HCT116 (cell line): ENCODE measurements around the gene FAM53A. TPM values are rescaled to one million over a fixed set of nuclear protein-coding genes. Genes with fewer than 3 reads are reported as not detected.

Experiments used
- ATAC-seq: fragments of 200-7000 bp; cut with Tn5 transposase; 2 replicates; pipeline ENCODE4 v1.9.1; 2020; ENCODE audit warnings: mild to moderate bottlenecking, moderate library complexity
- BruUV-seq: library from RNA; stranded (reverse); fragments of 400-500 nt; replicated peaks from 2 replicates; lab custom pipeline; 2021; lab: Mats Ljungman, UMichigan
- CTCF ChIA-PET: fragments of 300-600 bp; sonication (Branson Sonifier 250); formaldehyde crosslinking; loops from one replicate; lab custom pipeline; 2021; ENCODE audit warnings: antibody characterized with exemption; lab: Charles Lee
- POLR2A ChIA-PET: fragments of 300-600, 350-600 bp; sonication (Branson Sonifier 250); formaldehyde crosslinking; loops from one replicate; lab custom pipeline; 2021; ENCODE audit warnings: antibody characterized with exemption; lab: Charles Lee
- RAD21 ChIA-PET, 2 experiments: fragments of 300-600 bp; sonication (Branson Sonifier 250); formaldehyde crosslinking; loops; one replicate each; lab custom pipeline; 2023; ENCODE audit warnings: low total read pairs in 2 of 2; ENCODE audit not compliant: uncharacterized antibody in 2 of 2, unreplicated experiment in 2 of 2, low non-redundant PET in 1 of 2; lab: Charles Lee
- DNase-seq: peaks from one replicate; pipeline ENCODE4 v3.0.0-alpha.2; 2010; ENCODE audit warnings: low read depth, low spot score
- H2AFZ ChIP-seq: fragments of 200-600 bp; shearing (Covaris generic), sonication (generic); 2 replicates; pipeline ENCODE4 v1.6.1; 2017; ENCODE audit warnings: low read depth, mixed run types, mixed read lengths, antibody characterized with exemption, low read length; ENCODE audit not compliant: poor library complexity, severe bottlenecking
- H3K27ac ChIP-seq: 2 replicates; pipeline ENCODE4 v1.5.1; 2012; ENCODE audit warnings: low read depth, low read length
- H3K27me3 ChIP-seq: fragments of 200-600 bp; sonication (generic); 2 replicates; pipeline ENCODE4 v1.6.1; 2016; ENCODE audit warnings: mixed run types, low read length, mixed read lengths; ENCODE audit not compliant: insufficient read depth
- H3K36me3 ChIP-seq, 2 experiments: fragments of 200-500 bp in 1 of 2; fragments of 200-600 bp in 1 of 2; sonication (Bioruptor generic) in 1 of 2; sonication (generic) in 1 of 2; 2 replicates each; pipeline versions ENCODE4 v1.5.1 to v1.6.1; 2014 to 2016; ENCODE audit warnings: low read length in 2 of 2, inconsistent platforms in 1 of 2, mixed read lengths in 1 of 2, mixed run types in 1 of 2; ENCODE audit not compliant: insufficient read depth in 2 of 2, control insufficient read depth in 1 of 2
- H3K4me1 ChIP-seq, 2 experiments: fragments of 200-600 bp in 1 of 2; sonication (generic) in 1 of 2; 2 replicates each; pipeline versions ENCODE4 v1.5.1 to v1.6.1; 2012 to 2017; ENCODE audit warnings: low read length in 2 of 2, inconsistent platforms in 1 of 2, mild to moderate bottlenecking in 1 of 2, mixed read lengths in 1 of 2, mixed run types in 1 of 2, moderate library complexity in 1 of 2; ENCODE audit not compliant: insufficient read depth in 2 of 2, control insufficient read depth in 1 of 2
- H3K4me2 ChIP-seq: fragments of 200-600 bp; sonication (generic); 2 replicates; pipeline ENCODE4 v1.6.1; 2017; ENCODE audit warnings: mixed run types, low read length, mixed read lengths
- H3K4me3 ChIP-seq, 2 experiments: fragments of 200-600 bp in 1 of 2; sonication (generic) in 1 of 2; replicated peaks in 1 of 2; 2 replicates each; pipeline ENCODE4 v1.5.1; 2011 to 2016; ENCODE audit warnings: low read length in 2 of 2, control low read depth in 1 of 2, low read depth in 1 of 2, mild to moderate bottlenecking in 1 of 2, mixed read lengths in 1 of 2, mixed run types in 1 of 2
- H3K79me2 ChIP-seq: fragments of 200-600 bp; sonication (generic); 2 replicates; pipeline ENCODE4 v1.6.1; 2017; ENCODE audit warnings: mild to moderate bottlenecking, mixed run types, low read length, moderate library complexity, mixed read lengths; ENCODE audit not compliant: insufficient read depth
- H3K9ac ChIP-seq: fragments of 200-600 bp; sonication (generic); 2 replicates; pipeline ENCODE4 v1.6.1; 2016; ENCODE audit warnings: low read length, mixed read lengths
- H3K9me2 ChIP-seq: fragments of 200-600 bp; sonication (generic), shearing (Covaris generic); 2 replicates; pipeline ENCODE4 v1.6.1; 2017; ENCODE audit warnings: mixed run types, mild to moderate bottlenecking, moderate library complexity; ENCODE audit not compliant: insufficient read depth
- H3K9me3 ChIP-seq, 2 experiments: fragments of 200-500 bp in 1 of 2; fragments of 200-600 bp in 1 of 2; sonication (Bioruptor generic) in 1 of 2; sonication (generic) in 1 of 2; 2 replicates each; pipeline ENCODE4 v1.6.1; 2014 to 2017; ENCODE audit warnings: low read length in 2 of 2, mixed read lengths in 2 of 2, inconsistent platforms in 1 of 2, low read depth in 1 of 2, mild to moderate bottlenecking in 1 of 2, mixed run types in 1 of 2, moderate library complexity in 1 of 2; ENCODE audit not compliant: control insufficient read depth in 1 of 2, insufficient read depth in 1 of 2
- H4K20me1 ChIP-seq: fragments of 200-600 bp; sonication (generic), shearing (Covaris generic); 2 replicates; pipeline ENCODE4 v1.6.1; 2017; ENCODE audit warnings: mixed run types, mild to moderate bottlenecking, moderate library complexity; ENCODE audit not compliant: insufficient read depth
- EGR1 ChIP-seq: IDR thresholded peaks from 2 replicates; pipeline ENCODE4 v1.6.1; 2012; ENCODE audit warnings: low read depth
- EZH2phosphoT487 ChIP-seq: fragments of 200-600 bp; IDR thresholded peaks from 2 replicates; pipeline ENCODE4 v1.6.1; 2018; ENCODE audit warnings: antibody characterized with exemption, borderline replicate concordance
- JUND ChIP-seq: IDR thresholded peaks from 2 replicates; pipeline ENCODE4 v1.6.1; 2012
- POLR2A ChIP-seq: IDR thresholded peaks from 2 replicates; pipeline ENCODE4 v1.7.0; 2011; ENCODE audit warnings: borderline replicate concordance; ENCODE audit not compliant: insufficient read depth, insufficient read length; ENCODE audit errors: extremely low read depth
- RAD21 ChIP-seq: IDR thresholded peaks from 2 replicates; pipeline ENCODE4 v1.6.1; 2012; ENCODE audit warnings: low read depth, mild to moderate bottlenecking
- SRF ChIP-seq: IDR thresholded peaks from 2 replicates; pipeline ENCODE4 v1.6.1; 2012; ENCODE audit warnings: low read depth
- YY1 ChIP-seq: IDR thresholded peaks from 2 replicates; pipeline ENCODE4 v1.6.1; 2011; ENCODE audit warnings: low read length, low read depth, moderate library complexity, mild to moderate bottlenecking; ENCODE audit not compliant: insufficient replicate concordance; ENCODE audit errors: extremely low read depth
- intact Hi-C: fragments of 100-400 bp; cut with micrococcal nuclease; formaldehyde crosslinking; loops from 2 replicates; pipeline ENCODE4 v1.10.0; 2022
- total RNA-seq: library from RNA; stranded (reverse); gene quantifications from one replicate; pipeline ENCODE4 v1.2.1, GENCODE V29; 2021; ENCODE audit not compliant: unreplicated experiment
- TF ChIP-seq, protein P1 (sequence below): IDR thresholded peaks from 2 replicates; pipeline ENCODE4 v1.6.1; 2012
- TF ChIP-seq, protein P2 (sequence below): IDR thresholded peaks from 2 replicates; pipeline ENCODE4 v1.6.1; 2012
- TF ChIP-seq, protein P3 (sequence below): IDR thresholded peaks from 2 replicates; pipeline ENCODE4 v1.6.1; 2011; ENCODE audit warnings: mild to moderate bottlenecking, low read length, moderate library complexity; ENCODE audit not compliant: insufficient replicate concordance; ENCODE audit errors: extremely low read depth
- TF ChIP-seq, protein P4 (sequence below): IDR thresholded peaks from 2 replicates; pipeline ENCODE4 v1.6.1; 2012; ENCODE audit warnings: low read depth

FAM53A gene
- total RNA-seq, 1 experiment from 2014 or later = 1.1 TPM

DNA sequence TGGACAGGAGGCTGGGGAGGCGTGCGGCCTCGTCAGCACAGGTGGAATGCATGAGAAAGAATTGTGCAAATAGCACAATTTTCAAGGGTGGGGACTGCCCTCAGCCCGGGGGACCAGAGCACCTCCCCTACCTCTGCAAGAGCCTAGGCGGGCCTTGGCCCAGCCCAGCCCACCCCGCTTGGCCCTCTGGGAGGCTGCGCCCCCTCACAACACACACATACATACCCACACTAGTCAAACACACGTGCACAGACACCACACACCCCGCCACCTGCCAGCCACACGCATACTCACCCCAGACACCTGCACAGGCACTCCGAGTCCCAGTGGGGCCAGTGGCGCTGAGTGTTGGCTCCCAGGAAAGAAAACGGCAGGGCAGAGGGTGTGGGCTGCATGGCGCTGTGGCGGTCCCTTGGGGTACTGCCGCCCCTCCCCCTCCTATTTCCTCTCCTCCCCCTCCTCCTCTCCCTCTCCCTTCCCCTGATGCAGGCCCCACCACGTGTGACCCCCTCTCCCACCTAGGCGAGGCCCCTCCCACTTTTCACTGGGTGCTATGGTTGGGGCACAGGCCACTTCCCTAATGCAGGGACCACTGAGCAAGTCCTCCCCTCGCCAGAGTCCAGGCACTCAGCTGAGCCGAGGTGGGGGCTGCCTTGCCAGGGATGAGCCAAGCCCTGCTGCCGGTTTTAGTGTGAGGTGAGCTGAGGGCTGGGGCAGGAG is 84.5 kb downstream of the FAM53A start:
- POLR2A ChIA-PET = no interaction called here
- Histone ChIP-seq H3K9me3 (no peaks in the 10 kb centered on the region), H3K79me2 (no peaks in the 10 kb centered on the region), H3K4me3 (no peak overlapping the region), H3K9ac (no peak overlapping the region), H3K4me2 (no peak overlapping the region), H3K9me2 (no peaks in the 10 kb centered on the region), H3K36me3 (no peaks in the 10 kb centered on the region), H4K20me1 (no peaks in the 10 kb centered on the region), H3K4me1 (peaks cover 3 to 13% of the 10 kb centered on the region in 2 experiments; a peak in 3 of 4 replicates), H2AFZ (no peak overlapping the region), H3K27me3 (no peaks in the 10 kb centered on the region), H3K27ac (no peak overlapping the region)
- no peak for DNase-seq
- no peak for ATAC-seq
- RAD21 ChIA-PET = no interaction called here
- CTCF ChIA-PET = no interaction called here
- intact Hi-C loops = no loop called here
- TF ChIP-seq POLR2A (no peak), EZH2phosphoT487 (no peak), YY1 (no peak)
- no TSS peak for BruUV-seq

DNA sequence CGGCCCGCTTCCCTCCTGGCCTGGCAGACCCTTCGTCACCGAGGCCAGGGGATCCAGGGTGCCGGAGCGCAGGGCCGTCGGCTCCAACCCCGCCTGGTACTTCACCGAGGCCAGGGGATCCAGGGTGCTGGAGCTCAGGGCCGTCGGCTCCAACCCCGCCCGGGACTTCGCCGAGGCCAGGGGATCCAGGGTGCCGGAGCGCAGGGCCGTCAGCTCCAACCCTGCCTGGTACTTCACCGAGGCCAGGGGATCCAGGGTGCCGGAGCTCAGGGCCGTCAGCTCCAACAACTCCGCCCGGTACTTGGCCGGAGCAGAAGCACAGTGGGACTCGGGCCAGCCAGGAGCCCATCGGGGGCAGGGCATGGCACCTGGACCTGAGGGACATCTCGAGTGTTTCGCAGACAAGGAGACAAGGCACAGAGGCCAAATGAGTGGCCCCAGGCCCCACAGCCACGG is 85.1 kb downstream of the FAM53A start:
- Histone ChIP-seq H3K4me3 (no peak overlapping the region), H4K20me1 (no peaks in the 10 kb centered on the region), H3K27ac (no peak overlapping the region), H3K9ac (no peak overlapping the region), H3K9me3 (no peaks in the 10 kb centered on the region), H2AFZ (no peak overlapping the region), H3K4me1 (peaks cover 2 to 7% of the 10 kb centered on the region in 2 experiments; a peak in 3 of 4 replicates), H3K36me3 (no peaks in the 10 kb centered on the region), H3K27me3 (no peaks in the 10 kb centered on the region), H3K9me2 (no peaks in the 10 kb centered on the region), H3K4me2 (no peak overlapping the region), H3K79me2 (no peaks in the 10 kb centered on the region)
- ATAC-seq = no peak
- ChIA-PET CTCF (no interaction called here), RAD21 (no interaction called here), POLR2A (no interaction called here)
- no peak for DNase-seq
- intact Hi-C loops = no loop called here
- BruUV-seq = no TSS peak
- TF ChIP-seq, protein P1, sequence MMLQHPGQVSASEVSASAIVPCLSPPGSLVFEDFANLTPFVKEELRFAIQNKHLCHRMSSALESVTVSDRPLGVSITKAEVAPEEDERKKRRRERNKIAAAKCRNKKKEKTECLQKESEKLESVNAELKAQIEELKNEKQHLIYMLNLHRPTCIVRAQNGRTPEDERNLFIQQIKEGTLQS = no peak
- no peak for TF ChIP-seq RAD21
- TF ChIP-seq, protein P2, sequence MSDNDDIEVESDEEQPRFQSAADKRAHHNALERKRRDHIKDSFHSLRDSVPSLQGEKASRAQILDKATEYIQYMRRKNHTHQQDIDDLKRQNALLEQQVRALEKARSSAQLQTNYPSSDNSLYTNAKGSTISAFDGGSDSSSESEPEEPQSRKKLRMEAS = no peak
- no peak for TF ChIP-seq EGR1
- no peak for TF ChIP-seq SRF
- no peak for TF ChIP-seq POLR2A
- TF ChIP-seq, protein P3, sequence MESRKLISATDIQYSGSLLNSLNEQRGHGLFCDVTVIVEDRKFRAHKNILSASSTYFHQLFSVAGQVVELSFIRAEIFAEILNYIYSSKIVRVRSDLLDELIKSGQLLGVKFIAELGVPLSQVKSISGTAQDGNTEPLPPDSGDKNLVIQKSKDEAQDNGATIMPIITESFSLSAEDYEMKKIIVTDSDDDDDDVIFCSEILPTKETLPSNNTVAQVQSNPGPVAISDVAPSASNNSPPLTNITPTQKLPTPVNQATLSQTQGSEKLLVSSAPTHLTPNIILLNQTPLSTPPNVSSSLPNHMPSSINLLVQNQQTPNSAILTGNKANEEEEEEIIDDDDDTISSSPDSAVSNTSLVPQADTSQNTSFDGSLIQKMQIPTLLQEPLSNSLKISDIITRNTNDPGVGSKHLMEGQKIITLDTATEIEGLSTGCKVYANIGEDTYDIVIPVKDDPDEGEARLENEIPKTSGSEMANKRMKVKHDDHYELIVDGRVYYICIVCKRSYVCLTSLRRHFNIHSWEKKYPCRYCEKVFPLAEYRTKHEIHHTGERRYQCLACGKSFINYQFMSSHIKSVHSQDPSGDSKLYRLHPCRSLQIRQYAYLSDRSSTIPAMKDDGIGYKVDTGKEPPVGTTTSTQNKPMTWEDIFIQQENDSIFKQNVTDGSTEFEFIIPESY = no peak
- TF ChIP-seq JUND = no peak
- TF ChIP-seq, protein P4, sequence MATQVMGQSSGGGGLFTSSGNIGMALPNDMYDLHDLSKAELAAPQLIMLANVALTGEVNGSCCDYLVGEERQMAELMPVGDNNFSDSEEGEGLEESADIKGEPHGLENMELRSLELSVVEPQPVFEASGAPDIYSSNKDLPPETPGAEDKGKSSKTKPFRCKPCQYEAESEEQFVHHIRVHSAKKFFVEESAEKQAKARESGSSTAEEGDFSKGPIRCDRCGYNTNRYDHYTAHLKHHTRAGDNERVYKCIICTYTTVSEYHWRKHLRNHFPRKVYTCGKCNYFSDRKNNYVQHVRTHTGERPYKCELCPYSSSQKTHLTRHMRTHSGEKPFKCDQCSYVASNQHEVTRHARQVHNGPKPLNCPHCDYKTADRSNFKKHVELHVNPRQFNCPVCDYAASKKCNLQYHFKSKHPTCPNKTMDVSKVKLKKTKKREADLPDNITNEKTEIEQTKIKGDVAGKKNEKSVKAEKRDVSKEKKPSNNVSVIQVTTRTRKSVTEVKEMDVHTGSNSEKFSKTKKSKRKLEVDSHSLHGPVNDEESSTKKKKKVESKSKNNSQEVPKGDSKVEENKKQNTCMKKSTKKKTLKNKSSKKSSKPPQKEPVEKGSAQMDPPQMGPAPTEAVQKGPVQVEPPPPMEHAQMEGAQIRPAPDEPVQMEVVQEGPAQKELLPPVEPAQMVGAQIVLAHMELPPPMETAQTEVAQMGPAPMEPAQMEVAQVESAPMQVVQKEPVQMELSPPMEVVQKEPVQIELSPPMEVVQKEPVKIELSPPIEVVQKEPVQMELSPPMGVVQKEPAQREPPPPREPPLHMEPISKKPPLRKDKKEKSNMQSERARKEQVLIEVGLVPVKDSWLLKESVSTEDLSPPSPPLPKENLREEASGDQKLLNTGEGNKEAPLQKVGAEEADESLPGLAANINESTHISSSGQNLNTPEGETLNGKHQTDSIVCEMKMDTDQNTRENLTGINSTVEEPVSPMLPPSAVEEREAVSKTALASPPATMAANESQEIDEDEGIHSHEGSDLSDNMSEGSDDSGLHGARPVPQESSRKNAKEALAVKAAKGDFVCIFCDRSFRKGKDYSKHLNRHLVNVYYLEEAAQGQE = no peak
